ENCODE data around the gene DDR1.

GRCh38 chr6:30928677-30929076 is 44.4 kb downstream of the DDR1 start:
- TF ChIP-seq CTCF (conservative IDR thresholded peaks at IDR 0.05; ENCODE audit: low read depth, low read length) (no peak), EZH2 (IDR thresholded peaks at IDR 0.05; ENCODE audit: low read length, unreplicated experiment) (no peak), EZH2phosphoT487 (IDR thresholded peaks at IDR 0.05; ENCODE audit: borderline replicate concordance, low read length) (no peak)

All from PC-3 (cell line).